Right lobe of liver (tissue), 4 donors: ENCODE measurements around the gene APOBEC3G.

Experiments used
- CTCF ChIP-seq, 4 donors: fragments of 200-600 bp in 3 of 4; fragments of 450-650 bp in 1 of 4; IDR thresholded peaks; one replicate each; pipeline versions ENCODE4 v1.5.1 to v1.8.0; 2016 to 2022; ENCODE audit warnings: antibody characterized with exemption in 4 of 4, mild to moderate bottlenecking in 2 of 4
- POLR2A ChIP-seq: fragments of 450-650 bp; IDR thresholded peaks from one replicate; pipeline ENCODE4 v1.6.1; 2017; ENCODE audit warnings: antibody characterized with exemption, mild to moderate bottlenecking
- donor health status: DM: no; HTN: no; CAD: no.
- donor health status: DM: no; HTN: no; CAD: no.
- donor health status: DM: no; HTN: yes; CAD: no.

- TF ChIP-seq POLR2A = no peak
- no peak for TF ChIP-seq CTCF (IDR thresholded peaks at IDR 0.05)
Observed at GRCh38 chr22:39132871-39133524, 55.9 kb downstream of the APOBEC3G start.
